GM12891 (cell line): ENCODE results near the gene IRAK1.

Experiments used
- POLR2A ChIP-seq: IDR thresholded peaks from 2 replicates; pipeline ENCODE4 v1.6.1; 2011; ENCODE audit warnings: low read depth, low read length, control low read depth
- POLR2AphosphoS5 ChIP-seq: IDR thresholded peaks from 2 replicates; pipeline ENCODE4 v1.6.1; 2011; ENCODE audit warnings: low read depth, low read length, control low read depth
- SPI1 ChIP-seq: IDR thresholded peaks from 2 replicates; pipeline ENCODE4 v1.6.1; 2011; ENCODE audit warnings: low read depth, low read length, control low read depth

DNA sequence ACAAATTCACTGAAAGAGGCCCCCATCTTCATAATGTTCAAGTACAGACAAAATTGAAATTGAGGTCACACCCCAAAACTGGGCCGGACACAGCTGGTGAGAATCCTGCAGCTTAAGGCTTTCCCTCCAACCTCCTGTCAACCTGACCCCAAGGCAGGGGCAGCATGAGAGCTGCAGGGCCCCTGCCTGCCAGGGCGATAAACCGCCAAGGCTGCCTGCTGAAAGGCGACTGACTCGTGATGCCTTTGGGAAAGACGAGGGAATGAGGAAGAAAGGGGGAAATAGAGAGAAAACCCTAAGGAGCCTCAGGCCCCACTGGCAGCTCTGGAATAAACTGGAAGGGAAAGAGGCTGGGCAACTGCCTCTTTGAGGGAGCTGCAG lies 7.3 kb upstream of the IRAK1 start:
- no peak for TF ChIP-seq POLR2A
- TF ChIP-seq SPI1: no peak
- no peak for TF ChIP-seq POLR2AphosphoS5
